Activated T-helper 1 cell treated with Interleukin-2 at 50 U/mL for 16 hours (primary cell): ENCODE results near the gene CCDC186.
"Not testable (repeated sequence)": the region's sequence is repeated elsewhere in the genome, so short reads cannot be mapped to it uniquely, and the experiment has no call there.

Experiments used
- DNase-seq: peaks from one replicate; pipeline ENCODE4 v3.0.0-alpha.2; 2020; ENCODE audit warnings: low read depth

The CCDC186 gene

GRCh38 chr10:114173603-114173920 lies 441 bp downstream of the CCDC186 start:
- DNase-seq: no peak

- DNase-seq: no peak
These were observed 1.0 kb downstream of the CCDC186 start for GRCh38 chr10:114172776-114173602.

GRCh38 chr10:114172216-114172615 lies 1.8 kb downstream of the CCDC186 start:
- DNase-seq: no peak

GRCh38 chr10:114168450-114169009 lies 5.5 kb downstream of the CCDC186 start:
- DNase-seq: no peak

- DNase-seq: no peak
These were observed 6.0 kb downstream of the CCDC186 start for GRCh38 chr10:114167985-114168384.

- DNase-seq: no peak
These were observed 7.5 kb downstream of the CCDC186 start for GRCh38 chr10:114166494-114166893.

GRCh38 chr10:114166043-114166442 lies 8.0 kb downstream of the CCDC186 start:
- no peak for DNase-seq

- no peak for DNase-seq
These were observed 10.9 kb downstream of the CCDC186 start for GRCh38 chr10:114163062-114163461.

- DNase-seq: no peak
These were observed 16.1 kb downstream of the CCDC186 start for GRCh38 chr10:114157912-114158311.

GRCh38 chr10:114151892-114152291 lies 22.1 kb downstream of the CCDC186 start:
- DNase-seq: no peak

GRCh38 chr10:114151486-114151885 lies 22.5 kb downstream of the CCDC186 start:
- DNase-seq: no peak

GRCh38 chr10:114149476-114149875 lies 24.5 kb downstream of the CCDC186 start:
- DNase-seq: not testable (repeated sequence)

- DNase-seq: no peak
These were observed 30.8 kb downstream of the CCDC186 start for GRCh38 chr10:114143160-114143559.

- DNase-seq: no peak
These were observed 32.0 kb downstream of the CCDC186 start for GRCh38 chr10:114142018-114142417.

GRCh38 chr10:114140827-114141226 lies 33.2 kb downstream of the CCDC186 start:
- not testable (repeated sequence) for DNase-seq

- DNase-seq: no peak
These were observed 34.0 kb downstream of the CCDC186 start for GRCh38 chr10:114140036-114140435.

- DNase-seq: no peak
These were observed 35.4 kb downstream of the CCDC186 start for GRCh38 chr10:114138581-114138980.

- no peak for DNase-seq
These were observed 38.5 kb downstream of the CCDC186 start for GRCh38 chr10:114135476-114135875.

GRCh38 chr10:114131094-114131493 lies 42.9 kb downstream of the CCDC186 start:
- DNase-seq: no peak

GRCh38 chr10:114121031-114121430 lies 53.0 kb downstream of the CCDC186 start:
- no peak for DNase-seq

GRCh38 chr10:114118514-114118913 lies 55.5 kb downstream of the CCDC186 start:
- DNase-seq: no peak

- no peak for DNase-seq
These were observed 56.3 kb downstream of the CCDC186 start for GRCh38 chr10:114117728-114118127.

GRCh38 chr10:114115661-114116445 lies 58.1 kb downstream of the CCDC186 start:
- DNase-seq: no peak
